Neural cell (in vitro differentiated cells): ENCODE data around the gene CBX2. TPM values are rescaled to one million over a fixed set of nuclear protein-coding genes. Genes with fewer than 3 reads are reported as not detected.

Source experiments
- H2AFZ ChIP-seq: fragments of 200-600, 300-800 bp; sonication (generic), shearing (Covaris generic); 2 replicates; pipeline ENCODE4 v1.6.0; 2014; ENCODE audit warnings: low read depth, mild to moderate bottlenecking, antibody characterized with exemption, low read length, moderate library complexity
- H3F3A ChIP-seq: fragments of 200-600 bp; shearing (Covaris generic); 2 replicates; pipeline ENCODE4 v1.6.1; 2016; ENCODE audit warnings: mild to moderate bottlenecking, moderate library complexity, mixed read lengths, antibody characterized with exemption, low read length; ENCODE audit not compliant: insufficient read depth, poor library complexity, severe bottlenecking
- H3K27ac ChIP-seq: fragments of 200-600, 300-800 bp; sonication (generic), shearing (Covaris generic); 2 replicates; pipeline ENCODE4 v1.5.1; 2014; ENCODE audit warnings: mild to moderate bottlenecking, low read length, moderate library complexity
- H3K27me3 ChIP-seq: fragments of 300-800, 200-600 bp; sonication (generic), shearing (Covaris generic); 2 replicates; pipeline ENCODE4 v1.6.0; 2014; ENCODE audit warnings: mild to moderate bottlenecking, low read depth, low read length, moderate library complexity; ENCODE audit not compliant: insufficient read depth
- H3K36me3 ChIP-seq: fragments of 300-800, 200-600 bp; sonication (generic), shearing (Covaris generic); 2 replicates; pipeline ENCODE4 v1.5.1; 2014; ENCODE audit warnings: mild to moderate bottlenecking, antibody characterized with exemption, low read length, moderate library complexity; ENCODE audit not compliant: insufficient read depth
- H3K4me2 ChIP-seq: fragments of 300-800, 200-600 bp; sonication (generic), shearing (Covaris generic); 2 replicates; pipeline ENCODE4 v1.6.0; 2014; ENCODE audit warnings: mild to moderate bottlenecking, low read length
- H3K4me3 ChIP-seq: fragments of 300-800, 200-600 bp; sonication (generic), shearing (Covaris generic); 2 replicates; pipeline ENCODE4 v1.5.1; 2014; ENCODE audit warnings: mild to moderate bottlenecking, low read length, moderate library complexity
- H3K79me2 ChIP-seq: fragments of 200-600 bp; shearing (Covaris generic); replicated peaks from 2 replicates; pipeline ENCODE4 v1.6.0; 2014; ENCODE audit warnings: mild to moderate bottlenecking, low read length, moderate library complexity; ENCODE audit not compliant: insufficient read depth
- H3K9ac ChIP-seq: fragments of 300-800, 200-600 bp; sonication (generic), shearing (Covaris generic); 2 replicates; pipeline ENCODE4 v1.6.1; 2016; ENCODE audit warnings: mild to moderate bottlenecking, low read length, mixed read lengths
- H3K9me2 ChIP-seq: fragments of 200-600 bp; shearing (Covaris generic); 2 replicates; pipeline ENCODE4 v1.6.1; 2016; ENCODE audit warnings: mild to moderate bottlenecking, low read length, mixed read lengths; ENCODE audit not compliant: insufficient read depth
- H3K9me3 ChIP-seq: fragments of 200-600, 300-800 bp; sonication (generic), shearing (Covaris generic); 2 replicates; pipeline ENCODE4 v1.6.1; 2016; ENCODE audit warnings: mild to moderate bottlenecking, mixed run types, low read length, moderate library complexity, mixed read lengths
- H4K20me1 ChIP-seq: fragments of 200-600 bp; shearing (Covaris generic); 2 replicates; pipeline ENCODE4 v1.6.1; 2016; ENCODE audit warnings: mild to moderate bottlenecking, mixed run types; ENCODE audit not compliant: insufficient read depth
- EP300 ChIP-seq: fragments of 450-650 bp; conservative IDR thresholded peaks from 2 replicates; pipeline ENCODE4 v1.6.1; 2014; ENCODE audit warnings: antibody characterized with exemption, mild to moderate bottlenecking, moderate library complexity; ENCODE audit not compliant: poor library complexity, severe bottlenecking
- EZH2 ChIP-seq: fragments of 200-600, 300-800 bp; shearing (Covaris generic), sonication (generic); IDR thresholded peaks from 2 replicates; pipeline ENCODE4 v1.6.1; 2014; ENCODE audit warnings: antibody characterized with exemption, low read length, borderline replicate concordance, mild to moderate bottlenecking; ENCODE audit not compliant: insufficient read depth, poor library complexity, severe bottlenecking
- MXI1 ChIP-seq: fragments of 450-650 bp; conservative IDR thresholded peaks from 2 replicates; pipeline ENCODE4 v1.6.1; 2014; ENCODE audit warnings: antibody characterized with exemption, mild to moderate bottlenecking; ENCODE audit not compliant: poor library complexity, severe bottlenecking
- POLR2AphosphoS5 ChIP-seq: IDR thresholded peaks from 2 replicates; pipeline ENCODE4 v1.6.1; 2012
- RAD21 ChIP-seq: fragments of 450-650 bp; conservative IDR thresholded peaks from 2 replicates; pipeline ENCODE4 v1.6.1; 2014; ENCODE audit warnings: antibody characterized with exemption, mild to moderate bottlenecking, moderate library complexity
- SMC3 ChIP-seq: fragments of 450-650 bp; conservative IDR thresholded peaks from 2 replicates; pipeline ENCODE4 v1.6.1; 2014; ENCODE audit warnings: antibody characterized with exemption, mild to moderate bottlenecking, moderate library complexity; ENCODE audit not compliant: poor library complexity
- TAF1 ChIP-seq: IDR thresholded peaks from 2 replicates; pipeline ENCODE4 v1.6.1; 2012; ENCODE audit warnings: low read depth
- polyA plus RNA-seq: library from polyadenylated mRNA; depleted of rRNA; stranded (reverse); fragments of >200 nt; gene quantifications from 2 replicates; pipeline ENCODE4 v1.2.3, GENCODE V29; 2014
- TF ChIP-seq, protein P1 (sequence below): fragments of 450-650 bp; IDR thresholded peaks from 2 replicates; pipeline ENCODE4 v1.5.1; 2014; ENCODE audit warnings: antibody characterized with exemption, mild to moderate bottlenecking, moderate library complexity; ENCODE audit not compliant: poor library complexity, severe bottlenecking
- TF ChIP-seq, protein P2 (sequence below): IDR thresholded peaks from 2 replicates; pipeline ENCODE4 v1.6.1; 2012; ENCODE audit warnings: borderline replicate concordance

CBX2 gene
- polyA plus RNA-seq, 1 donor from 2014 or later, result 16.9 TPM

DNA sequence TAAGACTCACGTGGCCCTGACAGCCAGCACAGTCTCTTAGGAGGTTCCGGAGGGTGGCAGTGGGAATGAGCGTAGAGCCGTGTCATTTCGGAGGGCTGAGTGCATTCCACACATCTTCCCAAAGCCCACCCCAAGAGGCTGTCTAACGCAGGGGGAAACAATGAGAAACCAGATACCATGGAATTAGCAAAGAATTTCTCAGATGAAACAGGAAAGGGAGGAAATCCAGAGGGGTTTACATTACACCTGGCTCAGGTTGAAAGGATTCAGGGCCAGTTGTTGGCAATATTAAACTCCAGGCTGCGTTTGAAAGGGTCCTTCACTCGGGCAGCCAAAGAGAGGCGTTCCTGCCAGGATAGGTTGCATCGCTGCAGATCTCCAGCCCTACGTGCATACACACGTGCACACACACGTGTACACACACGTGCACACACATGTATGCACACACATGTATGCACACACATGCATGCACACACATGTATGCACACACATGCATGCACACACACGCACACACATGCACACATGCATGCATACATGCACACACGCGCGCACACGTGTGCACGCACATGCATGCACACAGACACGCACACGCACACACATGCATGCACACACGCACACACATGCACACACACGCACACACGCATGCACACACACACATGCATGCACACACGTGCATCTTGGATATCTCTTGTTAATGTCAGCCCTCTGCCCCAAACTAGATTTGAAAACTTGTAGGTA is 49.1 kb downstream of the CBX2 start:
- Histone ChIP-seq H3K9me2 (no peaks in the 10 kb centered on the region), H3K4me3 (no peak overlapping the region), H4K20me1 (no peaks in the 10 kb centered on the region), H3F3A (peaks cover 3% of the 10 kb centered on the region), H3K27me3 (no peaks in the 10 kb centered on the region), H3K9ac (no peak overlapping the region), H3K79me2 (no peaks in the 10 kb centered on the region), H3K27ac (no peak overlapping the region), H3K36me3 (no peaks in the 10 kb centered on the region), H3K9me3 (no peaks in the 10 kb centered on the region), H2AFZ (no peak overlapping the region), H3K4me2 (no peak overlapping the region)
- TF ChIP-seq POLR2AphosphoS5, result peak; percentile 56
- TF ChIP-seq MXI1, result no peak

DNA sequence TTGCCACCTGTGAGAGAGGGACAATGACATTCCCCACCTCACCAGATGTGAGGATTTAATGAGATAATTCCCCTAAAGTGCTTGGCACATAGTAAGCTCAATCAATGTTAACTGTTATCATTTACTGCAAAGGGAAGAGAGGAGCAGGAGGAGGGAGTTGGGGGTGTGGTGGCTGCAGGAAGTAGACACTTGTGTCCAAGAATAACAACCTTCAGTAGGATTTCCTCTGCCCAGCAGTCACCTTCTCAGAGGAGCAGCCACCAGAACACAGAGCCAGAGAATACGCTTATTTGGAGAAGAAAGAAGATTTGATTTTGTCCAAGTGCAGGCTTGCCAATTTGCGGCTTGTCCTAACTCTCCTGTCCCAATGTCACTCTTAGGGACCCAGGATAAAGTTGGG is 51.1 kb downstream of the CBX2 start:
- no peaks in the 10 kb centered on the region for H3K36me3 ChIP-seq
- peaks cover 3% of the 10 kb centered on the region for H3F3A ChIP-seq
- peak overlapping the region; percentile 45 for H3K27ac ChIP-seq
- no peak overlapping the region for H3K4me3 ChIP-seq
- H3K27me3 ChIP-seq, result peaks cover 3% of the 10 kb centered on the region
- H2AFZ ChIP-seq, result no peak overlapping the region
- H3K4me2 ChIP-seq, result no peak overlapping the region
- H3K9me2 ChIP-seq, result no peaks in the 10 kb centered on the region
- peaks cover 8% of the 10 kb centered on the region for H3K79me2 ChIP-seq
- no peaks in the 10 kb centered on the region for H3K9me3 ChIP-seq
- TF ChIP-seq EZH2, result no peak
- TF ChIP-seq RAD21, result no peak
- no peak for TF ChIP-seq MXI1
- TF ChIP-seq POLR2AphosphoS5, result no peak
- TF ChIP-seq, protein P1, sequence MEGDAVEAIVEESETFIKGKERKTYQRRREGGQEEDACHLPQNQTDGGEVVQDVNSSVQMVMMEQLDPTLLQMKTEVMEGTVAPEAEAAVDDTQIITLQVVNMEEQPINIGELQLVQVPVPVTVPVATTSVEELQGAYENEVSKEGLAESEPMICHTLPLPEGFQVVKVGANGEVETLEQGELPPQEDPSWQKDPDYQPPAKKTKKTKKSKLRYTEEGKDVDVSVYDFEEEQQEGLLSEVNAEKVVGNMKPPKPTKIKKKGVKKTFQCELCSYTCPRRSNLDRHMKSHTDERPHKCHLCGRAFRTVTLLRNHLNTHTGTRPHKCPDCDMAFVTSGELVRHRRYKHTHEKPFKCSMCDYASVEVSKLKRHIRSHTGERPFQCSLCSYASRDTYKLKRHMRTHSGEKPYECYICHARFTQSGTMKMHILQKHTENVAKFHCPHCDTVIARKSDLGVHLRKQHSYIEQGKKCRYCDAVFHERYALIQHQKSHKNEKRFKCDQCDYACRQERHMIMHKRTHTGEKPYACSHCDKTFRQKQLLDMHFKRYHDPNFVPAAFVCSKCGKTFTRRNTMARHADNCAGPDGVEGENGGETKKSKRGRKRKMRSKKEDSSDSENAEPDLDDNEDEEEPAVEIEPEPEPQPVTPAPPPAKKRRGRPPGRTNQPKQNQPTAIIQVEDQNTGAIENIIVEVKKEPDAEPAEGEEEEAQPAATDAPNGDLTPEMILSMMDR, result no peak
- no peak for TF ChIP-seq EP300
- TF ChIP-seq, protein P2, sequence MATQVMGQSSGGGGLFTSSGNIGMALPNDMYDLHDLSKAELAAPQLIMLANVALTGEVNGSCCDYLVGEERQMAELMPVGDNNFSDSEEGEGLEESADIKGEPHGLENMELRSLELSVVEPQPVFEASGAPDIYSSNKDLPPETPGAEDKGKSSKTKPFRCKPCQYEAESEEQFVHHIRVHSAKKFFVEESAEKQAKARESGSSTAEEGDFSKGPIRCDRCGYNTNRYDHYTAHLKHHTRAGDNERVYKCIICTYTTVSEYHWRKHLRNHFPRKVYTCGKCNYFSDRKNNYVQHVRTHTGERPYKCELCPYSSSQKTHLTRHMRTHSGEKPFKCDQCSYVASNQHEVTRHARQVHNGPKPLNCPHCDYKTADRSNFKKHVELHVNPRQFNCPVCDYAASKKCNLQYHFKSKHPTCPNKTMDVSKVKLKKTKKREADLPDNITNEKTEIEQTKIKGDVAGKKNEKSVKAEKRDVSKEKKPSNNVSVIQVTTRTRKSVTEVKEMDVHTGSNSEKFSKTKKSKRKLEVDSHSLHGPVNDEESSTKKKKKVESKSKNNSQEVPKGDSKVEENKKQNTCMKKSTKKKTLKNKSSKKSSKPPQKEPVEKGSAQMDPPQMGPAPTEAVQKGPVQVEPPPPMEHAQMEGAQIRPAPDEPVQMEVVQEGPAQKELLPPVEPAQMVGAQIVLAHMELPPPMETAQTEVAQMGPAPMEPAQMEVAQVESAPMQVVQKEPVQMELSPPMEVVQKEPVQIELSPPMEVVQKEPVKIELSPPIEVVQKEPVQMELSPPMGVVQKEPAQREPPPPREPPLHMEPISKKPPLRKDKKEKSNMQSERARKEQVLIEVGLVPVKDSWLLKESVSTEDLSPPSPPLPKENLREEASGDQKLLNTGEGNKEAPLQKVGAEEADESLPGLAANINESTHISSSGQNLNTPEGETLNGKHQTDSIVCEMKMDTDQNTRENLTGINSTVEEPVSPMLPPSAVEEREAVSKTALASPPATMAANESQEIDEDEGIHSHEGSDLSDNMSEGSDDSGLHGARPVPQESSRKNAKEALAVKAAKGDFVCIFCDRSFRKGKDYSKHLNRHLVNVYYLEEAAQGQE, result no peak
- no peak for TF ChIP-seq SMC3
- no peak for TF ChIP-seq TAF1
- no peak overlapping the region for H3K9ac ChIP-seq
- peaks cover 13% of the 10 kb centered on the region for H4K20me1 ChIP-seq
